Thyroid gland (tissue), 4 donors: ENCODE results near the gene GLRX. TPM values are rescaled to one million over a fixed set of nuclear protein-coding genes. Genes with fewer than 3 reads are reported as not detected.
A peak's percentile ranks its signal among the peaks of the same experiment; 100 is the strongest.

ENCODE experiments used
- DNase-seq, 2 donors: peaks; one replicate each; pipeline ENCODE4 v3.0.0-alpha.2; 2019
- H3K27ac ChIP-seq, 3 donors: fragments of 200-600 bp; sonication (generic); 1 replicate in 2 of 3; 2 replicates in 1 of 3; pipeline ENCODE4 v1.5.1; 2016 to 2019; ENCODE audit warnings: mild to moderate bottlenecking in 1 of 3, moderate library complexity in 1 of 3
- H3K27me3 ChIP-seq: fragments of 200-600 bp; sonication (generic); one replicate; pipeline ENCODE4 v1.5.1; 2019
- H3K36me3 ChIP-seq, 2 donors: fragments of 200-600 bp; sonication (generic); one replicate each; pipeline ENCODE4 v1.5.1; 2016 to 2019
- H3K4me1 ChIP-seq, 2 donors: fragments of 200-600 bp; sonication (generic); one replicate each; pipeline ENCODE4 v1.5.1; 2017 to 2019
- H3K4me3 ChIP-seq, 3 donors: fragments of 200-600 bp; sonication (generic); replicated peaks in 1 of 3; 1 replicate in 2 of 3; 2 replicates in 1 of 3; pipeline ENCODE4 v1.5.1; 2016; ENCODE audit warnings: mild to moderate bottlenecking in 1 of 3
- H3K9me3 ChIP-seq: fragments of 200-600 bp; sonication (generic); one replicate; pipeline ENCODE4 v1.5.1; 2017
- CTCF ChIP-seq, 6 experiments: fragments of 200-600 bp in 3 of 6; fragments of 450-650 bp in 3 of 6; sonication (generic) in 3 of 6; IDR thresholded peaks; one replicate each; pipeline ENCODE4 v1.5.1; 2016 to 2019; ENCODE audit warnings: antibody characterized with exemption in 6 of 6, mild to moderate bottlenecking in 2 of 6, inconsistent platforms in 1 of 6, moderate library complexity in 1 of 6
- POLR2A ChIP-seq, 2 donors: fragments of 450-650 bp; IDR thresholded peaks; one replicate each; pipeline ENCODE4 v1.6.1; 2017; ENCODE audit warnings: antibody characterized with exemption in 2 of 2, mild to moderate bottlenecking in 2 of 2, moderate library complexity in 1 of 2
- WGBS, 2 donors: methylation state at CpG; one replicate each; pipeline ENCODE4 v1.1.5; 2017; 5-methylcytosine and 5-hydroxymethylcytosine counted together
- intact Hi-C: fragments of 100-400 bp; cut with DNase I; formaldehyde crosslinking; loops from one replicate; pipeline ENCODE4 v1.15.1; 2023
- total RNA-seq, 4 donors: library from RNA; depleted of rRNA; stranded (reverse); fragments of >200 nt; gene quantifications; one replicate each; pipeline ENCODE4 v1.2.3, GENCODE V29; 2016

The GLRX gene
- total RNA-seq, 4 donors from 2014 or later, result 30.1 to 68.7 (median 37.7) TPM

- no peak for DNase-seq
- TF ChIP-seq POLR2A (IDR thresholded peaks at IDR 0.05), result no peak
- TF ChIP-seq CTCF (IDR thresholded peaks at IDR 0.05), result no peak
- Histone ChIP-seq H3K36me3 (no peaks in the 10 kb centered on the region), H3K9me3 (no peaks in the 10 kb centered on the region), H3K4me3 (peak overlapping the region in 1 of 3 donors; percentile 40), H3K4me1 (peaks cover 16 to 31% of the 10 kb centered on the region in 2 donors), H3K27ac (peak overlapping the region; percentile 81 to 92 (median 83)), H3K27me3 (no peaks in the 10 kb centered on the region)
- 53 to 67% methylated on average over 7 of the region's 7 CpGs for WGBS, 2 donors
- intact Hi-C loops, result no loop called here
Observed at GRCh38 chr5:95823218-95823737, 752 bp upstream of the GLRX start.

- Histone ChIP-seq H3K4me3 (peak overlapping the region; percentile 40 to 90 (median 46)), H3K27me3 (no peaks in the 10 kb centered on the region), H3K36me3 (no peaks in the 10 kb centered on the region), H3K27ac (peak overlapping the region; percentile 81 to 92 (median 83)), H3K9me3 (no peaks in the 10 kb centered on the region), H3K4me1 (peaks cover 25 to 43% of the 10 kb centered on the region in 2 donors)
- peak; percentile 68 to 75 for DNase-seq
- 0 to 1% methylated on average over 12 to 18 of the region's 19 CpGs for WGBS, 2 donors
- intact Hi-C loops, result no loop called here
- no peak for TF ChIP-seq POLR2A (IDR thresholded peaks at IDR 0.05)
Observed at GRCh38 chr5:95822043-95822541, 434 bp downstream of the GLRX start.

GRCh38 chr5:95821110-95822021, 1.2 kb downstream of the GLRX start:
- 55 to 60% methylated on average over 8 to 9 of the region's 9 CpGs for WGBS, 2 donors
- TF ChIP-seq CTCF (IDR thresholded peaks at IDR 0.05) (no peak), POLR2A (IDR thresholded peaks at IDR 0.05) (no peak)
- Histone ChIP-seq H3K4me3 (peak overlapping the region in 2 of 3 donors; percentile 40 to 90), H3K9me3 (no peaks in the 10 kb centered on the region), H3K27me3 (no peaks in the 10 kb centered on the region), H3K27ac (peak overlapping the region; percentile 81 to 92 (median 83)), H3K4me1 (peaks cover 27 to 50% of the 10 kb centered on the region in 2 donors), H3K36me3 (no peaks in the 10 kb centered on the region)
- no peak for DNase-seq
- intact Hi-C loops, result no loop called here

GRCh38 chr5:95818181-95819147, 4.1 kb downstream of the GLRX start:
- Histone ChIP-seq H3K27ac (peak overlapping the region in 1 of 3 donors; percentile 33), H3K4me1 (peaks cover 27 to 44% of the 10 kb centered on the region in 2 donors)

More at GRCh38 chr5:95818181-95819147, 4.1 kb downstream of the GLRX start:
- Histone ChIP-seq H3K4me3 (no peak overlapping the region), H3K9me3 (no peaks in the 10 kb centered on the region), H3K27me3 (no peaks in the 10 kb centered on the region), H3K36me3 (peaks cover 0 to 8% of the 10 kb centered on the region in 2 donors)
- intact Hi-C loops, result no loop called here
- TF ChIP-seq CTCF (IDR thresholded peaks at IDR 0.05), result no peak
- no peak for TF ChIP-seq POLR2A (IDR thresholded peaks at IDR 0.05)
- no peak for DNase-seq
- 82 to 87% methylated on average over 14 of the region's 14 CpGs for WGBS, 2 donors
